ENCODE measurements around the gene MAT2B. TPM values are rescaled to one million over a fixed set of nuclear protein-coding genes. Genes with fewer than 3 reads are reported as not detected.

Gene MAT2B
- polyA plus RNA-seq, 2 of the 4 experiments (the other 2 are of a cell fraction) = 58.6 to 74.0 TPM

GRCh38 chr5:163540696-163541095 lies 35.3 kb downstream of the MAT2B start:
- Histone ChIP-seq H3K4me1 (no peaks in the 10 kb centered on the region), H3K4me2 (no peak overlapping the region), H3K27ac (no peak overlapping the region), H3K4me3 (no peak overlapping the region), H3K9me3 (no peaks in the 10 kb centered on the region)
- DNase-seq (ENCODE audit: low read depth in 1 of 2, low spot score in 1 of 2) (peak in 1 of 2 experiments; percentile 18), ATAC-seq (no peak), FAIRE-seq (no peak)
- no peak for TF ChIP-seq FOSL2 (IDR thresholded peaks at IDR 0.05)
- TF ChIP-seq FOSL2 (CRISPR knock-in tag; IDR thresholded peaks at IDR 0.05) = no peak
- TF ChIP-seq, protein P1, sequence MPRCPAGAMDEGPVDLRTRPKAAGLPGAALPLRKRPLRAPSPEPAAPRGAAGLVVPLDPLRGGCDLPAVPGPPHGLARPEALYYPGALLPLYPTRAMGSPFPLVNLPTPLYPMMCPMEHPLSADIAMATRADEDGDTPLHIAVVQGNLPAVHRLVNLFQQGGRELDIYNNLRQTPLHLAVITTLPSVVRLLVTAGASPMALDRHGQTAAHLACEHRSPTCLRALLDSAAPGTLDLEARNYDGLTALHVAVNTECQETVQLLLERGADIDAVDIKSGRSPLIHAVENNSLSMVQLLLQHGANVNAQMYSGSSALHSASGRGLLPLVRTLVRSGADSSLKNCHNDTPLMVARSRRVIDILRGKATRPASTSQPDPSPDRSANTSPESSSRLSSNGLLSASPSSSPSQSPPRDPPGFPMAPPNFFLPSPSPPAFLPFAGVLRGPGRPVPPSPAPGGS (IDR thresholded peaks at IDR 0.05) = no peak
- TF ChIP-seq E2F6 (IDR thresholded peaks at IDR 0.05; ENCODE audit: borderline replicate concordance, low read depth) = no peak
- TF ChIP-seq EHMT2 (IDR thresholded peaks at IDR 0.05; ENCODE audit: low read depth) = no peak
- TF ChIP-seq KDM5A (IDR thresholded peaks at IDR 0.05) = no peak
- TF ChIP-seq JUN (IDR thresholded peaks at IDR 0.05) = no peak
- TF ChIP-seq, protein P2, sequence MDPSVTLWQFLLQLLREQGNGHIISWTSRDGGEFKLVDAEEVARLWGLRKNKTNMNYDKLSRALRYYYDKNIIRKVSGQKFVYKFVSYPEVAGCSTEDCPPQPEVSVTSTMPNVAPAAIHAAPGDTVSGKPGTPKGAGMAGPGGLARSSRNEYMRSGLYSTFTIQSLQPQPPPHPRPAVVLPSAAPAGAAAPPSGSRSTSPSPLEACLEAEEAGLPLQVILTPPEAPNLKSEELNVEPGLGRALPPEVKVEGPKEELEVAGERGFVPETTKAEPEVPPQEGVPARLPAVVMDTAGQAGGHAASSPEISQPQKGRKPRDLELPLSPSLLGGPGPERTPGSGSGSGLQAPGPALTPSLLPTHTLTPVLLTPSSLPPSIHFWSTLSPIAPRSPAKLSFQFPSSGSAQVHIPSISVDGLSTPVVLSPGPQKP (IDR thresholded peaks at IDR 0.05; ENCODE audit: low read depth, low read length) = no peak
- TF ChIP-seq, protein P3, sequence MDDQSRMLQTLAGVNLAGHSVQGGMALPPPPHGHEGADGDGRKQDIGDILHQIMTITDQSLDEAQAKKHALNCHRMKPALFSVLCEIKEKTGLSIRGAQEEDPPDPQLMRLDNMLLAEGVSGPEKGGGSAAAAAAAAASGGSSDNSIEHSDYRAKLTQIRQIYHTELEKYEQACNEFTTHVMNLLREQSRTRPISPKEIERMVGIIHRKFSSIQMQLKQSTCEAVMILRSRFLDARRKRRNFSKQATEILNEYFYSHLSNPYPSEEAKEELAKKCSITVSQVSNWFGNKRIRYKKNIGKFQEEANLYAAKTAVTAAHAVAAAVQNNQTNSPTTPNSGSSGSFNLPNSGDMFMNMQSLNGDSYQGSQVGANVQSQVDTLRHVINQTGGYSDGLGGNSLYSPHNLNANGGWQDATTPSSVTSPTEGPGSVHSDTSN (IDR thresholded peaks at IDR 0.05) = no peak
- no peak for TF ChIP-seq CBX8 (IDR thresholded peaks at IDR 0.05)
- no peak for TF ChIP-seq CHD2 (IDR thresholded peaks at IDR 0.05; ENCODE audit: low read length, partially characterized antibody)
- TF ChIP-seq, protein P4, sequence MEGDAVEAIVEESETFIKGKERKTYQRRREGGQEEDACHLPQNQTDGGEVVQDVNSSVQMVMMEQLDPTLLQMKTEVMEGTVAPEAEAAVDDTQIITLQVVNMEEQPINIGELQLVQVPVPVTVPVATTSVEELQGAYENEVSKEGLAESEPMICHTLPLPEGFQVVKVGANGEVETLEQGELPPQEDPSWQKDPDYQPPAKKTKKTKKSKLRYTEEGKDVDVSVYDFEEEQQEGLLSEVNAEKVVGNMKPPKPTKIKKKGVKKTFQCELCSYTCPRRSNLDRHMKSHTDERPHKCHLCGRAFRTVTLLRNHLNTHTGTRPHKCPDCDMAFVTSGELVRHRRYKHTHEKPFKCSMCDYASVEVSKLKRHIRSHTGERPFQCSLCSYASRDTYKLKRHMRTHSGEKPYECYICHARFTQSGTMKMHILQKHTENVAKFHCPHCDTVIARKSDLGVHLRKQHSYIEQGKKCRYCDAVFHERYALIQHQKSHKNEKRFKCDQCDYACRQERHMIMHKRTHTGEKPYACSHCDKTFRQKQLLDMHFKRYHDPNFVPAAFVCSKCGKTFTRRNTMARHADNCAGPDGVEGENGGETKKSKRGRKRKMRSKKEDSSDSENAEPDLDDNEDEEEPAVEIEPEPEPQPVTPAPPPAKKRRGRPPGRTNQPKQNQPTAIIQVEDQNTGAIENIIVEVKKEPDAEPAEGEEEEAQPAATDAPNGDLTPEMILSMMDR (IDR thresholded peaks at IDR 0.05) = no peak
- no peak for TF ChIP-seq HOXB13 (CRISPR knock-in tag; IDR thresholded peaks at IDR 0.05; ENCODE audit: low read depth)
- no peak for TF ChIP-seq RCOR1 (IDR thresholded peaks at IDR 0.05; ENCODE audit: low read depth, low read length)
- ChIA-PET POLR2A (no interaction called here), CTCF (no interaction called here)
- WGBS (ENCODE audit: missing lambda C conversion rate) = 0% methylated on average over 1 of the region's 1 CpG

DNA sequence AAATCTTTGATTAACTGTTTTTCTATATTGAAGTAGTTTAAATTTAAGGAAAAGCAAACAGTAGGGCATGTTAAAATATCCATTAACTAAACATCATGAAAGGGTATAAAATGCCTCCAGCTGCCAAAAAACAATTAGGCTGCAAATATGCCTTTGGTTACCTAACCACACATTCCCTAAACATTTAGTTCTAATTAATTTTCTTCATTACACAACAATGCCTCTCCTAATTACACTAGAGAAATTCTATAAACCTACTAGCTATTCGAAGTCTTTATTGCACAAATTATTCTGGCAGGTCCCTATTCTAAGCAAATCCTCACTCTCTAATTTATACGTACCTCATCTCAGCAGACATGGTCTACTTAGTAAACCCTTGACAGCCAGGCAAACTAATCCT lies 37.4 kb downstream of the MAT2B start:
- ATAC-seq = no peak
- POLR2A ChIA-PET = no interaction called here
- no peak for DNase-seq (ENCODE audit: low read depth in 1 of 2, low spot score in 1 of 2)

More for the DNA sequence above, 37.4 kb downstream of the MAT2B start:
- Histone ChIP-seq H3K9me3 (no peaks in the 10 kb centered on the region), H3K4me3 (no peak overlapping the region), H3K27ac (no peak overlapping the region), H3K4me2 (no peak overlapping the region), H3K4me1 (no peaks in the 10 kb centered on the region)
- 49% methylated on average over 2 of the region's 2 CpGs for WGBS (ENCODE audit: missing lambda C conversion rate)
- CTCF ChIA-PET = interaction anchor here (0.5 kb wide), 1 partner anchor 31 kb away, joined by 4 read pairs; no protein-coding TSS in a partner anchor
- TF ChIP-seq, protein P5, sequence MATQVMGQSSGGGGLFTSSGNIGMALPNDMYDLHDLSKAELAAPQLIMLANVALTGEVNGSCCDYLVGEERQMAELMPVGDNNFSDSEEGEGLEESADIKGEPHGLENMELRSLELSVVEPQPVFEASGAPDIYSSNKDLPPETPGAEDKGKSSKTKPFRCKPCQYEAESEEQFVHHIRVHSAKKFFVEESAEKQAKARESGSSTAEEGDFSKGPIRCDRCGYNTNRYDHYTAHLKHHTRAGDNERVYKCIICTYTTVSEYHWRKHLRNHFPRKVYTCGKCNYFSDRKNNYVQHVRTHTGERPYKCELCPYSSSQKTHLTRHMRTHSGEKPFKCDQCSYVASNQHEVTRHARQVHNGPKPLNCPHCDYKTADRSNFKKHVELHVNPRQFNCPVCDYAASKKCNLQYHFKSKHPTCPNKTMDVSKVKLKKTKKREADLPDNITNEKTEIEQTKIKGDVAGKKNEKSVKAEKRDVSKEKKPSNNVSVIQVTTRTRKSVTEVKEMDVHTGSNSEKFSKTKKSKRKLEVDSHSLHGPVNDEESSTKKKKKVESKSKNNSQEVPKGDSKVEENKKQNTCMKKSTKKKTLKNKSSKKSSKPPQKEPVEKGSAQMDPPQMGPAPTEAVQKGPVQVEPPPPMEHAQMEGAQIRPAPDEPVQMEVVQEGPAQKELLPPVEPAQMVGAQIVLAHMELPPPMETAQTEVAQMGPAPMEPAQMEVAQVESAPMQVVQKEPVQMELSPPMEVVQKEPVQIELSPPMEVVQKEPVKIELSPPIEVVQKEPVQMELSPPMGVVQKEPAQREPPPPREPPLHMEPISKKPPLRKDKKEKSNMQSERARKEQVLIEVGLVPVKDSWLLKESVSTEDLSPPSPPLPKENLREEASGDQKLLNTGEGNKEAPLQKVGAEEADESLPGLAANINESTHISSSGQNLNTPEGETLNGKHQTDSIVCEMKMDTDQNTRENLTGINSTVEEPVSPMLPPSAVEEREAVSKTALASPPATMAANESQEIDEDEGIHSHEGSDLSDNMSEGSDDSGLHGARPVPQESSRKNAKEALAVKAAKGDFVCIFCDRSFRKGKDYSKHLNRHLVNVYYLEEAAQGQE (IDR thresholded peaks at IDR 0.05) = no peak
- TF ChIP-seq FOSL2 (IDR thresholded peaks at IDR 0.05) (no peak), FOSL2 (CRISPR knock-in tag; IDR thresholded peaks at IDR 0.05) (no peak), EHMT2 (IDR thresholded peaks at IDR 0.05; ENCODE audit: low read depth) (no peak), POLR2A (IDR thresholded peaks at IDR 0.05; ENCODE audit: low read length) (no peak), HOXB13 (CRISPR knock-in tag; IDR thresholded peaks at IDR 0.05; ENCODE audit: low read depth) (no peak), CHD2 (IDR thresholded peaks at IDR 0.05; ENCODE audit: low read length, partially characterized antibody) (no peak), ZNF302 (CRISPR knock-in tag; IDR thresholded peaks at IDR 0.05) (no peak), JUN (IDR thresholded peaks at IDR 0.05) (no peak), SREBF2 (IDR thresholded peaks at IDR 0.05) (no peak)
- no peak for FAIRE-seq
